ENCODE data around the gene BUD13.

DNA sequence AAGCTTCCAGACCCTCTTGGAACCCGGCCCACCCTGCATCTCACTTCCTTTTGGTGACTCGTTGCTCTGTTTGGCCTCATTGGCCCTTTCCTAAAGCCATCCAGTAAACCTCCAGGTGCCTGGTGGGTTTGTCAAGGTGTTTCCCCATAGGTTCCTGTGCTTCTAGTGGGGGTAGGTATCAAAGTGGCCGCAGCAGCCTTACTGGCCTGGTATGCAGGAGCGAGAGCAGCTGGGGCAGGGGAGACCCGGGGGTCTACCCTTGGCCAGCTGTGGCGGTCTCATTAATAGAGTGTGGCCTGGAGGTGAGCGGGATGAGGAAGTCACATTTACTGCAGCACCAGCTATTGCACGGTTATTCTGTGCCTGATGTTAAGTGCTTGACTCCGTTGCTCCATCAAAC lies 46.3 kb upstream of the BUD13 start:
- TF ChIP-seq, protein P1, sequence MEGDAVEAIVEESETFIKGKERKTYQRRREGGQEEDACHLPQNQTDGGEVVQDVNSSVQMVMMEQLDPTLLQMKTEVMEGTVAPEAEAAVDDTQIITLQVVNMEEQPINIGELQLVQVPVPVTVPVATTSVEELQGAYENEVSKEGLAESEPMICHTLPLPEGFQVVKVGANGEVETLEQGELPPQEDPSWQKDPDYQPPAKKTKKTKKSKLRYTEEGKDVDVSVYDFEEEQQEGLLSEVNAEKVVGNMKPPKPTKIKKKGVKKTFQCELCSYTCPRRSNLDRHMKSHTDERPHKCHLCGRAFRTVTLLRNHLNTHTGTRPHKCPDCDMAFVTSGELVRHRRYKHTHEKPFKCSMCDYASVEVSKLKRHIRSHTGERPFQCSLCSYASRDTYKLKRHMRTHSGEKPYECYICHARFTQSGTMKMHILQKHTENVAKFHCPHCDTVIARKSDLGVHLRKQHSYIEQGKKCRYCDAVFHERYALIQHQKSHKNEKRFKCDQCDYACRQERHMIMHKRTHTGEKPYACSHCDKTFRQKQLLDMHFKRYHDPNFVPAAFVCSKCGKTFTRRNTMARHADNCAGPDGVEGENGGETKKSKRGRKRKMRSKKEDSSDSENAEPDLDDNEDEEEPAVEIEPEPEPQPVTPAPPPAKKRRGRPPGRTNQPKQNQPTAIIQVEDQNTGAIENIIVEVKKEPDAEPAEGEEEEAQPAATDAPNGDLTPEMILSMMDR (IDR thresholded peaks at IDR 0.05; ENCODE audit: poor library complexity, severe bottlenecking), result no peak
- TF ChIP-seq, protein P2, sequence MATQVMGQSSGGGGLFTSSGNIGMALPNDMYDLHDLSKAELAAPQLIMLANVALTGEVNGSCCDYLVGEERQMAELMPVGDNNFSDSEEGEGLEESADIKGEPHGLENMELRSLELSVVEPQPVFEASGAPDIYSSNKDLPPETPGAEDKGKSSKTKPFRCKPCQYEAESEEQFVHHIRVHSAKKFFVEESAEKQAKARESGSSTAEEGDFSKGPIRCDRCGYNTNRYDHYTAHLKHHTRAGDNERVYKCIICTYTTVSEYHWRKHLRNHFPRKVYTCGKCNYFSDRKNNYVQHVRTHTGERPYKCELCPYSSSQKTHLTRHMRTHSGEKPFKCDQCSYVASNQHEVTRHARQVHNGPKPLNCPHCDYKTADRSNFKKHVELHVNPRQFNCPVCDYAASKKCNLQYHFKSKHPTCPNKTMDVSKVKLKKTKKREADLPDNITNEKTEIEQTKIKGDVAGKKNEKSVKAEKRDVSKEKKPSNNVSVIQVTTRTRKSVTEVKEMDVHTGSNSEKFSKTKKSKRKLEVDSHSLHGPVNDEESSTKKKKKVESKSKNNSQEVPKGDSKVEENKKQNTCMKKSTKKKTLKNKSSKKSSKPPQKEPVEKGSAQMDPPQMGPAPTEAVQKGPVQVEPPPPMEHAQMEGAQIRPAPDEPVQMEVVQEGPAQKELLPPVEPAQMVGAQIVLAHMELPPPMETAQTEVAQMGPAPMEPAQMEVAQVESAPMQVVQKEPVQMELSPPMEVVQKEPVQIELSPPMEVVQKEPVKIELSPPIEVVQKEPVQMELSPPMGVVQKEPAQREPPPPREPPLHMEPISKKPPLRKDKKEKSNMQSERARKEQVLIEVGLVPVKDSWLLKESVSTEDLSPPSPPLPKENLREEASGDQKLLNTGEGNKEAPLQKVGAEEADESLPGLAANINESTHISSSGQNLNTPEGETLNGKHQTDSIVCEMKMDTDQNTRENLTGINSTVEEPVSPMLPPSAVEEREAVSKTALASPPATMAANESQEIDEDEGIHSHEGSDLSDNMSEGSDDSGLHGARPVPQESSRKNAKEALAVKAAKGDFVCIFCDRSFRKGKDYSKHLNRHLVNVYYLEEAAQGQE (IDR thresholded peaks at IDR 0.05; ENCODE audit: borderline replicate concordance), result no peak
- TF ChIP-seq POLR2AphosphoS5 (IDR thresholded peaks at IDR 0.05), result no peak
- TF ChIP-seq EP300 (conservative IDR thresholded peaks at IDR 0.05; ENCODE audit: poor library complexity, severe bottlenecking), result no peak
- no peak for TF ChIP-seq MXI1 (conservative IDR thresholded peaks at IDR 0.05; ENCODE audit: poor library complexity, severe bottlenecking)
- TF ChIP-seq EZH2 (IDR thresholded peaks at IDR 0.05; ENCODE audit: borderline replicate concordance, insufficient read depth, low read length, poor library complexity, severe bottlenecking), result no peak
- no peak for TF ChIP-seq SMC3 (conservative IDR thresholded peaks at IDR 0.05; ENCODE audit: poor library complexity)
- TF ChIP-seq RAD21 (conservative IDR thresholded peaks at IDR 0.05), result no peak
- TF ChIP-seq TAF1 (IDR thresholded peaks at IDR 0.05; ENCODE audit: low read depth), result no peak
